Left lung (tissue), 10 donors: Measurements from ENCODE around the gene SC5D. TPM values are rescaled to one million over a fixed set of nuclear protein-coding genes. Genes with fewer than 3 reads are reported as not detected.

Experiments used
- ATAC-seq: fragments of 200-7000 bp; cut with Tn5 transposase; one replicate; pipeline ENCODE4 v1.9.1; 2020; ENCODE audit warnings: moderate library complexity
- DNase-seq, 4 donors: peaks; one replicate each; pipeline ENCODE4 v3.0.0-alpha.2; 2013 to 2020
- H3K27ac ChIP-seq, 2 donors: fragments of 200-600 bp; sonication (generic) in 1 of 2; one replicate each; pipeline versions ENCODE4 v1.5.0 to v1.8.0; 2020 to 2021
- H3K27me3 ChIP-seq, 2 donors: fragments of 200-600 bp; sonication (generic) in 1 of 2; one replicate each; pipeline versions ENCODE4 v1.5.0 to v1.8.0; 2020 to 2021
- H3K36me3 ChIP-seq, 2 donors: fragments of 200-600 bp; sonication (generic) in 1 of 2; one replicate each; pipeline versions ENCODE4 v1.5.0 to v1.8.0; 2020 to 2021
- H3K4me1 ChIP-seq, 2 donors: fragments of 200-600 bp; one replicate each; pipeline ENCODE4 v1.8.0; 2021
- H3K4me3 ChIP-seq, 2 donors: fragments of 200-600 bp; sonication (generic) in 1 of 2; one replicate each; pipeline versions ENCODE4 v1.5.0 to v1.8.0; 2020 to 2021; ENCODE audit warnings: mild to moderate bottlenecking in 1 of 2
- H3K9me3 ChIP-seq, 2 donors: fragments of 200-600 bp; sonication (generic) in 1 of 2; one replicate each; pipeline versions ENCODE4 v1.5.0 to v1.8.0; 2020 to 2021
- CTCF ChIP-seq, 2 donors: fragments of 200-600 bp; sonication (generic) in 1 of 2; IDR thresholded peaks; one replicate each; pipeline versions ENCODE4 v1.5.0 to v1.8.0; 2021; ENCODE audit warnings: antibody characterized with exemption in 2 of 2
- intact Hi-C, 2 donors: fragments of 100-400 bp; cut with DNase I; formaldehyde crosslinking; loops; one replicate each; pipeline versions ENCODE4 v1.11.2 to v1.14.2; 2022
- polyA plus RNA-seq, 6 donors: library from polyadenylated mRNA; unstranded; fragments of 120-200 nt; gene quantifications; one replicate each; pipeline ENCODE4 v1.2.1, GENCODE V29; 2013; ENCODE audit not compliant: insufficient read length in 6 of 6
- total RNA-seq, 2 donors: library from RNA; stranded (reverse); fragmentation: NEBNext Ultra II Directional; extraction: Animal tissue kit (Norgen Biotek cat#: 25700); gene quantifications; one replicate each; pipeline ENCODE4 v1.2.1, GENCODE V29; 2021
- donor health status: DM: no; HTN: yes; CAD: no.
- donor health status: DM: no; HTN: no; CAD: no.

SC5D gene
- total and polyA plus RNA-seq, 8 donors: 41.8 to 79.1 (median 46.9) TPM

- no peak for TF ChIP-seq CTCF (IDR thresholded peaks at IDR 0.05)
- H3K4me3 ChIP-seq: no peak overlapping the region
- no peaks in the 10 kb centered on the region for H3K9me3 ChIP-seq
- ATAC-seq (no peak), DNase-seq (no peak)
- H3K36me3 ChIP-seq: no peaks in the 10 kb centered on the region
- H3K27ac ChIP-seq: no peak overlapping the region
- peaks cover 0 to 3% of the 10 kb centered on the region in 2 donors for H3K4me1 ChIP-seq
- intact Hi-C loops: no loop called here
- no peaks in the 10 kb centered on the region for H3K27me3 ChIP-seq
Observed at GRCh38 chr11:121246769-121247035, 45.9 kb upstream of the SC5D start.

- no peaks in the 10 kb centered on the region for H3K27me3 ChIP-seq
- peak; percentile 78 for ATAC-seq
- TF ChIP-seq CTCF (IDR thresholded peaks at IDR 0.05): no peak
- no peaks in the 10 kb centered on the region for H3K9me3 ChIP-seq
- DNase-seq: no peak
- intact Hi-C loops: no loop called here
- H3K4me3 ChIP-seq: no peak overlapping the region
- no peak overlapping the region for H3K27ac ChIP-seq
- H3K4me1 ChIP-seq: no peaks in the 10 kb centered on the region
- no peaks in the 10 kb centered on the region for H3K36me3 ChIP-seq
Observed at GRCh38 chr11:121248496-121248895, 44.1 kb upstream of the SC5D start.

GRCh38 chr11:121249039-121249663 is 43.4 kb upstream of the SC5D start:
- no peaks in the 10 kb centered on the region for H3K27me3 ChIP-seq
- DNase-seq: peak in 1 of 4 donors; percentile 18
- ATAC-seq: peak; percentile 77
- no peaks in the 10 kb centered on the region for H3K36me3 ChIP-seq
- no peaks in the 10 kb centered on the region for H3K9me3 ChIP-seq
- intact Hi-C loops: no loop called here
- peak overlapping the region in 1 of 2 donors; percentile 26 for H3K27ac ChIP-seq
- TF ChIP-seq CTCF (IDR thresholded peaks at IDR 0.05): peak; percentile 73 to 74
- H3K4me3 ChIP-seq: no peak overlapping the region
- H3K4me1 ChIP-seq: no peaks in the 10 kb centered on the region

GRCh38 chr11:121250843-121251242 is 41.7 kb upstream of the SC5D start:
- TF ChIP-seq CTCF (IDR thresholded peaks at IDR 0.05): no peak
- no peaks in the 10 kb centered on the region for H3K4me1 ChIP-seq
- H3K27me3 ChIP-seq: no peaks in the 10 kb centered on the region
- H3K9me3 ChIP-seq: no peaks in the 10 kb centered on the region
- H3K36me3 ChIP-seq: no peaks in the 10 kb centered on the region
- H3K27ac ChIP-seq: no peak overlapping the region
- DNase-seq (no peak), ATAC-seq (peak; percentile 8)
- intact Hi-C loops: no loop called here
- no peak overlapping the region for H3K4me3 ChIP-seq

GRCh38 chr11:121253951-121254350 is 38.6 kb upstream of the SC5D start:
- no peaks in the 10 kb centered on the region for H3K36me3 ChIP-seq
- no peak overlapping the region for H3K4me3 ChIP-seq
- H3K9me3 ChIP-seq: no peaks in the 10 kb centered on the region
- intact Hi-C loops: no loop called here
- TF ChIP-seq CTCF (IDR thresholded peaks at IDR 0.05): no peak
- H3K27me3 ChIP-seq: no peaks in the 10 kb centered on the region
- no peaks in the 10 kb centered on the region for H3K4me1 ChIP-seq
- peak; percentile 72 for ATAC-seq
- H3K27ac ChIP-seq: no peak overlapping the region
- DNase-seq: peak in 1 of 4 donors; percentile 47
